ENCODE data around the gene ADGRG7.

Gene ADGRG7

GRCh38 chr3:100708989-100709841 lies 99.8 kb downstream of the ADGRG7 start, which contains the start of gene TFG:
Gene TFG, plus strand, starts transcription at chr3:100709494. Its CDS starts 4,192 bp downstream, at chr3:100713686.
- no peak for TF ChIP-seq CTCF (conservative IDR thresholded peaks at IDR 0.05; ENCODE audit: low read depth, low read length)
- DNase-seq (ENCODE audit: low read depth), result peak; percentile 94
- peak within 1 kb of the TSS; percentile 83 for H3K4me3 ChIP-seq (ENCODE audit: low read length)

GRCh38 chr3:100709842-100710260 lies 100.5 kb downstream of the ADGRG7 start:
- DNase-seq (ENCODE audit: low read depth), result no peak
- H3K4me3 ChIP-seq (ENCODE audit: low read length), result peak overlapping the region; percentile 83
- TF ChIP-seq CTCF (conservative IDR thresholded peaks at IDR 0.05; ENCODE audit: low read depth, low read length), result peak; percentile 30

- H3K4me3 ChIP-seq (ENCODE audit: low read length), result peak overlapping the region; percentile 83
- TF ChIP-seq CTCF (conservative IDR thresholded peaks at IDR 0.05; ENCODE audit: low read depth, low read length), result peak; percentile 33
- DNase-seq (ENCODE audit: low read depth), result no peak
Observed at GRCh38 chr3:100710261-100710968, 101.0 kb downstream of the ADGRG7 start.

- no peak for TF ChIP-seq CTCF (conservative IDR thresholded peaks at IDR 0.05; ENCODE audit: low read depth, low read length)
- no peak overlapping the region for H3K4me3 ChIP-seq (ENCODE audit: low read length)
- no peak for DNase-seq (ENCODE audit: low read depth)
Observed at GRCh38 chr3:100715176-100715575, 105.8 kb downstream of the ADGRG7 start.

- no peak for DNase-seq (ENCODE audit: low read depth)
- no peak overlapping the region for H3K4me3 ChIP-seq (ENCODE audit: low read length)
- no peak for TF ChIP-seq CTCF (conservative IDR thresholded peaks at IDR 0.05; ENCODE audit: low read depth, low read length)
Observed at GRCh38 chr3:100717063-100717462, 107.7 kb downstream of the ADGRG7 start.

- TF ChIP-seq CTCF (conservative IDR thresholded peaks at IDR 0.05; ENCODE audit: low read depth, low read length), result no peak
- no peak overlapping the region for H3K4me3 ChIP-seq (ENCODE audit: low read length)
- DNase-seq (ENCODE audit: low read depth), result no peak
Observed at GRCh38 chr3:100717637-100718487, 108.5 kb downstream of the ADGRG7 start.

Data from retinal pigment epithelial cell (primary cell).